Glutamatergic neuron (in vitro differentiated cells): ENCODE results near the gene PCDH9. TPM values are rescaled to one million over a fixed set of nuclear protein-coding genes. Genes with fewer than 3 reads are reported as not detected.

Source experiments
- DNase-seq: peaks from one replicate; pipeline ENCODE4 v3.0.0; 2022
- H3K27ac Mint-ChIP-seq: one replicate; pipeline ENCODE4 v1.8.0; 2020; ENCODE audit warnings: mild to moderate bottlenecking, mixed read lengths, inconsistent platforms; ENCODE audit not compliant: unreplicated experiment
- H3K27me3 Mint-ChIP-seq: one replicate; pipeline ENCODE4 v1.8.0; 2020; ENCODE audit warnings: mild to moderate bottlenecking, moderate library complexity, mixed read lengths, inconsistent platforms; ENCODE audit not compliant: unreplicated experiment
- H3K36me3 Mint-ChIP-seq: one replicate; pipeline ENCODE4 v1.8.0; 2020; ENCODE audit warnings: mild to moderate bottlenecking, mixed read lengths, inconsistent platforms; ENCODE audit not compliant: unreplicated experiment
- H3K4me1 Mint-ChIP-seq: one replicate; pipeline ENCODE4 v1.8.0; 2020; ENCODE audit warnings: mild to moderate bottlenecking, low read depth, mixed read lengths, inconsistent platforms; ENCODE audit not compliant: unreplicated experiment
- H3K4me3 Mint-ChIP-seq: one replicate; pipeline ENCODE4 v1.8.0; 2020; ENCODE audit warnings: mild to moderate bottlenecking, mixed read lengths, inconsistent platforms; ENCODE audit not compliant: unreplicated experiment
- H3K9me3 Mint-ChIP-seq: one replicate; pipeline ENCODE4 v1.8.0; 2020; ENCODE audit warnings: mild to moderate bottlenecking, moderate library complexity, mixed read lengths, inconsistent platforms; ENCODE audit not compliant: unreplicated experiment
- total RNA-seq: library from RNA; stranded (reverse); fragmentation: NEBNext Ultra II Directional; extraction: Animal tissue kit (Norgen Biotek cat#: 25700); gene quantifications from one replicate; pipeline ENCODE4 v1.2.1, GENCODE V29; 2021; ENCODE audit not compliant: unreplicated experiment
- TF ChIP-seq, protein P1 (sequence below): fragments of 200-600 bp; sonication (generic); IDR thresholded peaks from one replicate; pipeline ENCODE4 v1.5.0; 2021; ENCODE audit not compliant: partially characterized antibody, unreplicated experiment

PCDH9 gene
- total RNA-seq, 1 donor from 2014 or later = 43.3 TPM

DNA sequence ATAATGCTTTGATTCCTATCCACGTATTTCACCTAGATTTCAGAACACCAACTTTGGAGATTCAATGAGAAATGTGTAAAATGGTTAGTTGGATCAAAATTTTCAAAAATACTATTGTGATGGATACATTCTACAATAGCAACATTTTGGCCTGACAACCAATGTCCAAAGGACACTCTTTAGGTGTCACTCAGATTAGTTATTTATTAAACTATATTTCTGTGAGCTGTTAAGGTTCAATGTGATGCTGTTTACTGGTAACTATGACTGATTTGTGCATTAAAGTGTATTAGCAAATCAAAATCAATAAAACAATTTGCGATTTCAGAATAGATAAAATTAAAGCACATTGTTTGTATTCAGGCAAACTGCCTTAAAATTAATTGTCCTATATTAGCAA lies 149.8 kb downstream of the PCDH9 start:
- H3K4me1 Mint-ChIP-seq = peaks cover 31% of the 10 kb centered on the region
- no peak overlapping the region for H3K4me3 Mint-ChIP-seq
- H3K9me3 Mint-ChIP-seq = no peaks in the 10 kb centered on the region
- no peak overlapping the region for H3K27ac Mint-ChIP-seq
- TF ChIP-seq, protein P1, sequence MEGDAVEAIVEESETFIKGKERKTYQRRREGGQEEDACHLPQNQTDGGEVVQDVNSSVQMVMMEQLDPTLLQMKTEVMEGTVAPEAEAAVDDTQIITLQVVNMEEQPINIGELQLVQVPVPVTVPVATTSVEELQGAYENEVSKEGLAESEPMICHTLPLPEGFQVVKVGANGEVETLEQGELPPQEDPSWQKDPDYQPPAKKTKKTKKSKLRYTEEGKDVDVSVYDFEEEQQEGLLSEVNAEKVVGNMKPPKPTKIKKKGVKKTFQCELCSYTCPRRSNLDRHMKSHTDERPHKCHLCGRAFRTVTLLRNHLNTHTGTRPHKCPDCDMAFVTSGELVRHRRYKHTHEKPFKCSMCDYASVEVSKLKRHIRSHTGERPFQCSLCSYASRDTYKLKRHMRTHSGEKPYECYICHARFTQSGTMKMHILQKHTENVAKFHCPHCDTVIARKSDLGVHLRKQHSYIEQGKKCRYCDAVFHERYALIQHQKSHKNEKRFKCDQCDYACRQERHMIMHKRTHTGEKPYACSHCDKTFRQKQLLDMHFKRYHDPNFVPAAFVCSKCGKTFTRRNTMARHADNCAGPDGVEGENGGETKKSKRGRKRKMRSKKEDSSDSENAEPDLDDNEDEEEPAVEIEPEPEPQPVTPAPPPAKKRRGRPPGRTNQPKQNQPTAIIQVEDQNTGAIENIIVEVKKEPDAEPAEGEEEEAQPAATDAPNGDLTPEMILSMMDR = no peak
- no peaks in the 10 kb centered on the region for H3K36me3 Mint-ChIP-seq
- no peaks in the 10 kb centered on the region for H3K27me3 Mint-ChIP-seq
- DNase-seq = no peak

DNA sequence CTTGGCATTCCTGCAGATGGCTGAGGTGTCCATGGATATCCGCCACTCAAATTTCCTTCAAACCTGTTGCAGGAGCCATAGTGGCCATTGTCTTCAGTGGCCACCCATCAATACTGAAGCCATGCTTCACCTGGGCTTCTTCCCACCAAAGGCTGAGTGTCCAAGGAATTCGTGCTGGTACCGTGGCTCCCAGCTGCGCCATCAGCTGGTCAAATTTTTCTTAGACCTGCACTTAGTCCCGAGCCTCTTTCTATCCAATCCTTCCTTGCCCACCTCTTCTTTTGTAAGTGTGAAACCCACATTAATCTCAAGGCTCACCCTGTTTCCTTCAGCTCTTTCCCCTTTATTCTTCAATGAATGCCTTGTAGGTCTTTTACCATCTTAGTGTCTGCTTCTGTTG lies 152.1 kb downstream of the PCDH9 start:
- DNase-seq = no peak
- H3K27ac Mint-ChIP-seq = peak overlapping the region; percentile 40
- H3K27me3 Mint-ChIP-seq = no peaks in the 10 kb centered on the region
- TF ChIP-seq, protein P1 = no peak
- no peak overlapping the region for H3K4me3 Mint-ChIP-seq
- H3K9me3 Mint-ChIP-seq = no peaks in the 10 kb centered on the region
- no peaks in the 10 kb centered on the region for H3K36me3 Mint-ChIP-seq
- H3K4me1 Mint-ChIP-seq = peaks cover 33% of the 10 kb centered on the region

DNA sequence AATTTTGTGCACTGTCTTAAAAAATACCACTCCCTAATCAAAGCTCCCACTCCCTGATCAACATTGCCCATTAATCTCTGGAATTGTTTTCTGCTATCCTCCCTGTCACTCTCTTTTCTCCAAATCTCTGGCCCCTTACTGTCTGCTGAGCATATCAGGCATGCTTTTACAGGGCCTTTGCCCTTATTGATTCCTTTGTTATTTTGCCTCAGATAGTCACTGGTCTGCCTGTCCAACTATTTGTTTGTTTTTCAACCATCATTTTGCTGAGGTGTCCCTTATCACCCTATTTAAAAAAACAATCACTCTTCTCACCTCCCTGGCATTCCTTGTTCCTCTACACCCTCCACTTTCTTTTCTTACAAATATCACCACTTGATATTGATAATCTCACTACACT lies 153.0 kb downstream of the PCDH9 start:
- H3K4me3 Mint-ChIP-seq = no peak overlapping the region
- no peaks in the 10 kb centered on the region for H3K27me3 Mint-ChIP-seq
- no peaks in the 10 kb centered on the region for H3K36me3 Mint-ChIP-seq
- H3K4me1 Mint-ChIP-seq = peaks cover 37% of the 10 kb centered on the region
- DNase-seq = no peak
- H3K9me3 Mint-ChIP-seq = no peaks in the 10 kb centered on the region
- peak overlapping the region; percentile 24 for H3K27ac Mint-ChIP-seq
- TF ChIP-seq, protein P1 = no peak

DNA sequence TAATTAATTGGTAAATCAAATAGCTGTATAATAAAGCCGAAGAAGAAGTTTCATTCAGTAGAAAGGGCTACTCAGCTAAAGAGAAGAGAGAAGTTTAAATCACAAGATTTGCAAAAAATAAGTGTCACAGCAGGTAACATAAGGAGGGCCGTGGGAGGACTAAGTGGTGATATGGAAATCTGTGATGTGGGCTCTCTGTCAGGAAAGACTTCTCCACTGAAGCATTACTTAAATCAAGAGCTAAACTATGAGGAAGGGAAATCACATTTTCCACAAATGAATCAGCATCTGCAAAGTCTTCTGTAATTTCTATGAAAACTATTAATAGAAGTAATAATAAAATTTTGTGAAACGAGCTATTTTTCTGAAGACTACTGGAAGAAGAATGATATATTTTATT lies 153.8 kb downstream of the PCDH9 start:
- H3K4me3 Mint-ChIP-seq = peak overlapping the region; percentile 12
- H3K9me3 Mint-ChIP-seq = no peaks in the 10 kb centered on the region
- H3K4me1 Mint-ChIP-seq = peaks cover 40% of the 10 kb centered on the region
- no peaks in the 10 kb centered on the region for H3K27me3 Mint-ChIP-seq
- H3K27ac Mint-ChIP-seq = no peak overlapping the region
- DNase-seq = no peak
- TF ChIP-seq, protein P1 = no peak
- no peaks in the 10 kb centered on the region for H3K36me3 Mint-ChIP-seq

DNA sequence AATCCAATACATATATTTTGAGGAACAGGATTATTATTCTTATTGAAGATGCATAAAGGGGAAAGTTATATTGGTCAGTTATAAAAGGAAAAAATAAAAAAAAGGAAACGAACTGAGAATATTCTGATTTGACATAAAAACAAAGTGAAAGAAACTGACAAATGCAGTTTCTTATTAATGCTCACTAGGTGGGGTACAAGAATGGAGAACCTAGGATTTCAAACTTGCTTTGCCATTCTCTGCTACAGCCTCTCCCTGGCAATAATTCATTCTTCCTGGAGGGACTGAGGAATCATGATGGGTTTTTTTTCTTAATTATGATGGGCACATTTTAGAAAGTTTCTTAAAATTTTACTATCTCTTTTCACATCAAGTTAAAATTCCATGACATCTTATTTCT lies 154.9 kb downstream of the PCDH9 start:
- H3K9me3 Mint-ChIP-seq = no peaks in the 10 kb centered on the region
- TF ChIP-seq, protein P1 = no peak
- peaks cover 46% of the 10 kb centered on the region for H3K4me1 Mint-ChIP-seq
- no peaks in the 10 kb centered on the region for H3K36me3 Mint-ChIP-seq
- H3K27ac Mint-ChIP-seq = peak overlapping the region; percentile 67
- no peak for DNase-seq
- no peaks in the 10 kb centered on the region for H3K27me3 Mint-ChIP-seq
- H3K4me3 Mint-ChIP-seq = peak overlapping the region; percentile 60
